Psoas muscle (tissue), 8 donors: Measurements from ENCODE around the gene SPAG16. TPM values are rescaled to one million over a fixed set of nuclear protein-coding genes. Genes with fewer than 3 reads are reported as not detected.

Experiments used
- ATAC-seq, 4 donors: fragments of 200-7000 bp; cut with Tn5 transposase; one replicate each; pipeline ENCODE4 v1.9.1; 2020; ENCODE audit warnings: moderate library complexity in 3 of 4, mild to moderate bottlenecking in 2 of 4
- DNase-seq, 2 donors: peaks; one replicate each; pipeline ENCODE4 v3.0.0-alpha.2; 2020
- H3K27ac ChIP-seq: fragments of 200-600 bp; one replicate; pipeline ENCODE4 v1.8.0; 2022
- H3K27me3 ChIP-seq, 3 donors: fragments of 200-600 bp in 1 of 3; one replicate each; pipeline versions ENCODE4 v1.6.1 to v1.8.0; 2013 to 2022; ENCODE audit warnings: low read length in 2 of 3, mild to moderate bottlenecking in 2 of 3, moderate library complexity in 1 of 3; ENCODE audit not compliant: insufficient read depth in 3 of 3
- H3K36me3 ChIP-seq, 2 donors: fragments of 200-600 bp in 1 of 2; one replicate each; pipeline versions ENCODE4 v1.6.1 to v1.8.0; 2013 to 2022; ENCODE audit warnings: low read depth in 1 of 2, mild to moderate bottlenecking in 1 of 2, moderate library complexity in 1 of 2; ENCODE audit not compliant: insufficient read depth in 1 of 2
- H3K4me1 ChIP-seq: fragments of 200-600 bp; one replicate; pipeline ENCODE4 v1.8.0; 2022
- H3K4me3 ChIP-seq: fragments of 200-600 bp; one replicate; pipeline ENCODE4 v1.8.0; 2022; ENCODE audit warnings: mild to moderate bottlenecking
- H3K9me3 ChIP-seq: fragments of 200-600 bp; one replicate; pipeline ENCODE4 v1.8.0; 2022
- WGBS, 3 donors: extraction: QIAGEN DNeasy Blood & Tissue Kit; methylation state at CpG; one replicate each; pipeline versions ENCODE4 v1.1.6 to v1.1.7; 2013; 5-methylcytosine and 5-hydroxymethylcytosine counted together
- intact Hi-C, 2 donors: fragments of 100-400 bp; cut with DNase I; formaldehyde crosslinking; loops; one replicate each; pipeline versions ENCODE4 v1.11.0 to v1.14.2; 2022
- polyA plus RNA-seq, 3 donors: library from polyadenylated mRNA; stranded (reverse); fragments of 200-250 nt; gene quantifications; one replicate each; pipeline ENCODE4 v1.2.3, GENCODE V29; 2013
- total RNA-seq, 4 donors: library from RNA; stranded (reverse); fragmentation: NEBNext Ultra II Directional in 2 of 4; extraction: Animal tissue kit (Norgen Biotek cat#: 25700) in 2 of 4; gene quantifications; one replicate each; pipeline versions ENCODE4 v1.2.1 to v1.2.4, GENCODE V29; 2021 to 2023
- TF ChIP-seq, protein P1 (sequence below): fragments of 200-600 bp; IDR thresholded peaks from one replicate; pipeline ENCODE4 v1.8.0; 2022; ENCODE audit warnings: antibody characterized with exemption
- donor health status: healthy with polysubstance abuse.
- donor health status: DM: no; HTN: no; CAD: no; lungs with moderate emphysema.
- donor health status: Bipolar disorder and iron deficiency.
- donor health status: healthy.
- donor health status: DM: yes; HTN: yes; CAD: no.
- donor health status: DM: no; HTN: no; CAD: no.
- donor health status: DM: no; HTN: no; CAD: no.
- donor health status: DM: yes; HTN: yes; CAD: no.

Gene SPAG16
- total and polyA plus RNA-seq, 7 donors = 1.6 to 8.7 (median 4.3) TPM

DNA sequence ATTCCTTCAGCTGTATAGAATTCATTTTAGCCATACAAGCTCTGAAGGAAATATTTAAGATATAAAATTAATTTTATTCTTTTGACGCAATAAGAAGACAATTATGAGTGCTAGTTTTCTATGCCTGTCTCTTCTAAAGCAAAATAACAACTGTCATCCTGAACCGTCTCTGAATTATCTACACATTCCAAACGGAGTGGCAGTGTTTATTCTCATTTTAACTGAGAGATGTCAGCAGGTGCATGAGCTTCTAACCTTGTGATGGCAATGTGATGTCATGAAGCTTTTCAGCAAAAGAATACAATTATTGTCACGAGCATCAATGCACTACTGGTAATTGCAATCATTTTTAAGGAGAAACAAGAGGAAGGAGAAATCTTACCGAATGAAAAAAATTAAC is 274.8 kb downstream of the SPAG16 start:
- intact Hi-C loops = no loop called here
- peaks cover 10% of the 10 kb centered on the region for H3K9me3 ChIP-seq

DNA sequence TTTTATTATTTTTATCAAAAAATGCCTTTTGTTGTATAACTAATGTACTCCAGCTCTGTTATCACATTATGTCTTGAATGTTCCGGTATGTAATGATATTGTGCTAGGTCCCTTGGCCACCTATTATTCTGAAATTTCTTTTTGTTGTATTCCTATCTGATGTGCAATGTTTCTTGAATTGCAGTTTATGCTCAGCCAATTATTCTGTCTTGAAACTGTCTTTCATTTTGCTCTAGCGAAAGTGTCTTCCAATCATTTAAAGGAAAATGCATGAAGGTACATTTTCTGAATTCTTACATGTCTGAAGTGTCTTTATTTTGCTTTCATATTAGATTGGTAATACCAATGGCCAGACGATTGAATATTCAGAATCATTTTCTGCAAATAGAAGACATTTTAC is 277.5 kb downstream of the SPAG16 start:
- Histone ChIP-seq H3K27me3 (no peaks in the 10 kb centered on the region), H3K4me3 (no peak overlapping the region), H3K9me3 (no peaks in the 10 kb centered on the region), H3K4me1 (no peaks in the 10 kb centered on the region), H3K27ac (no peak overlapping the region), H3K36me3 (no peaks in the 10 kb centered on the region)
- DNase-seq = no peak
- ATAC-seq = no peak
- 89 to 90% (median 89%) methylated on average over 3 of the region's 3 CpGs for WGBS, 3 donors
- TF ChIP-seq, protein P1, sequence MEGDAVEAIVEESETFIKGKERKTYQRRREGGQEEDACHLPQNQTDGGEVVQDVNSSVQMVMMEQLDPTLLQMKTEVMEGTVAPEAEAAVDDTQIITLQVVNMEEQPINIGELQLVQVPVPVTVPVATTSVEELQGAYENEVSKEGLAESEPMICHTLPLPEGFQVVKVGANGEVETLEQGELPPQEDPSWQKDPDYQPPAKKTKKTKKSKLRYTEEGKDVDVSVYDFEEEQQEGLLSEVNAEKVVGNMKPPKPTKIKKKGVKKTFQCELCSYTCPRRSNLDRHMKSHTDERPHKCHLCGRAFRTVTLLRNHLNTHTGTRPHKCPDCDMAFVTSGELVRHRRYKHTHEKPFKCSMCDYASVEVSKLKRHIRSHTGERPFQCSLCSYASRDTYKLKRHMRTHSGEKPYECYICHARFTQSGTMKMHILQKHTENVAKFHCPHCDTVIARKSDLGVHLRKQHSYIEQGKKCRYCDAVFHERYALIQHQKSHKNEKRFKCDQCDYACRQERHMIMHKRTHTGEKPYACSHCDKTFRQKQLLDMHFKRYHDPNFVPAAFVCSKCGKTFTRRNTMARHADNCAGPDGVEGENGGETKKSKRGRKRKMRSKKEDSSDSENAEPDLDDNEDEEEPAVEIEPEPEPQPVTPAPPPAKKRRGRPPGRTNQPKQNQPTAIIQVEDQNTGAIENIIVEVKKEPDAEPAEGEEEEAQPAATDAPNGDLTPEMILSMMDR = no peak
- intact Hi-C loops = no loop called here

More for the DNA sequence above, 274.8 kb downstream of the SPAG16 start:
- ATAC-seq (no peak), DNase-seq (no peak)
- Histone ChIP-seq H3K27me3 (no peaks in the 10 kb centered on the region), H3K36me3 (no peaks in the 10 kb centered on the region), H3K27ac (no peak overlapping the region), H3K4me1 (no peaks in the 10 kb centered on the region), H3K4me3 (no peak overlapping the region)
- 41 to 55% (median 43%) methylated on average over 5 of the region's 5 CpGs for WGBS, 3 donors
- TF ChIP-seq, protein P1 = no peak

DNA sequence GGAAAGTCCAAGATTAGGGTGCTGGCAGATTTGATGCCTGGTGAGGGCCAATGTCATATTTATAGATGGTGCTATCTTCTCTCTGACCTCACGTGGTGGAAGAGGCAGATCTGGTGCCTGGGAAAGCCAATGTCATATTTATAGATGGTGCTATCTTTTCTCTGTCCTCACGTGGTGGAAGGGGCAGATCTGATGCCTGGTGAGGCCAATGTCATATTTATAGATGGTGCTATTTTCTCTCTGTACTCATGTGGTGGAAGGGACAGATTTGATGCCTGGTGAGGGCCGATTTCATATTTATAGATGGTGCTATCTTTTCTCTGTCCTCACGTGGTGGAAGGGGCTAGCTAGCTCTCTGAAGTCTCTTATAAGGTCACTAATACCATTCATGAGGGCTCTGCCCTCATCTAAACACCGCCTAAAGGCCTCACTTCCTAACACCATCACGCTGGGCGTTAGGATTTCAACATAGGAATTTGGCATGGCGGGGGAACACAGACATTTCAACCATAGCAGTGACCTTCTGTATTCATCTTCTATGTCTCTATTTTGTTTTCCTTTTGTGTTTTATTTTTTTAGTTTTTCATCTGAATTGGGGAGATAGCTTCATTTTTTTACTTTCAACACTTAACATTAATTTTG is 278.4 kb downstream of the SPAG16 start:
- TF ChIP-seq, protein P1 = no peak
- Histone ChIP-seq H3K36me3 (no peaks in the 10 kb centered on the region), H3K4me3 (no peak overlapping the region), H3K27ac (no peak overlapping the region), H3K27me3 (no peaks in the 10 kb centered on the region), H3K4me1 (no peaks in the 10 kb centered on the region), H3K9me3 (no peaks in the 10 kb centered on the region)
- WGBS, 3 donors = 58 to 65% (median 60%) methylated on average over 8 of the region's 8 CpGs
- DNase-seq (no peak), ATAC-seq (no peak)
- intact Hi-C loops = no loop called here

DNA sequence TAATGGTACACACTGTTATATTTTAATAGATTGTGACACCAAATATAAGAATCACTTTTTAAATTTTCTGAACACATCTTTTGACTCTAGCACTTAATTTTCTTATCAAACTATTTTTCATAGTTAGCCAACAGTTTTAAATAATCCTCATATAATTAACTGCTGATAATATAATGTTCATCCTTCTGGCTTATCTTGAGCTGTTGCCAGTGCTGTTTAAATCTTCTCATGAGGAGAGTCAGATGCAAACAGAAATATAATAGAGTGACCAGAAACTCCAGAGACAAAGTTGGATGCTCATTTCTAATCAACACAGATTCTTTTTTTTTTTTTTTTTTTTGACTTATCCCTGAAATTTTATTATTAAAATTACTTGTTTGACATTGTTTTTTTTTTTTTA is 282.6 kb downstream of the SPAG16 start:
- H3K36me3 ChIP-seq = no peaks in the 10 kb centered on the region
- H3K27me3 ChIP-seq = no peaks in the 10 kb centered on the region
- no peak for DNase-seq
- no peak overlapping the region for H3K27ac ChIP-seq
- H3K9me3 ChIP-seq = no peaks in the 10 kb centered on the region
- H3K4me3 ChIP-seq = no peak overlapping the region
- TF ChIP-seq, protein P1 = no peak
- H3K4me1 ChIP-seq = no peaks in the 10 kb centered on the region
- intact Hi-C loops = no loop called here
- no peak for ATAC-seq

DNA sequence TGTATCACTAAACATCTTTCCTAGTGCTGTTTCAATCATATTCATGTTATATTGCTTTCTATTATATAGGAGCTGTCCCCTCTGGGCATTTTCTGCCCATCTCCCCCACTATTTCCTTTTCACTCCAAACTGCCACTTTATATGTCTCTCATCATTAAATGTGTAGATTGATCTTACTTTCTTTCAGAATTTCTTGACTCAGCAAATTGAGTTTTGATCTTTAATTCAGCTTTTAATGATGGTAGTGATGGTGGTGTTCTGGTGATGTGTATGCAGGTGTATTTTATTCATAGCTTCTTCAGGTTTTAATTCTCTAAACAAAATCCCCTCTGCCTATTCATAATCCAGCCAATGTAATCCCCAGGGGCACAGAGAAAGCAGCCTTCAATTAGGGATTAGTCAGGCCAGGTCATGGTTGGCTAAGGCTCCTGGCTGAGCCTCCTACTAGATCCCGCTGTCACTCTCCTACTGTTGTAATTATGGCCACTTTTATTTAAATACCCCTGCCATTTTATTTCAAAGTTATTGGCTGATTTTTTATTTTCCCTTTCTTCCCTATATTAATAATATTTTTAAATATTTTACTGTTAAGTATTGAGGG is 325.4 kb downstream of the SPAG16 start:
- intact Hi-C loops = no loop called here
- TF ChIP-seq, protein P1 = no peak
- ATAC-seq (no peak), DNase-seq (no peak)
- WGBS, 3 donors = 81 to 83% (median 81%) methylated on average over 1 of the region's 1 CpG
- Histone ChIP-seq H3K36me3 (no peaks in the 10 kb centered on the region), H3K27me3 (no peaks in the 10 kb centered on the region), H3K4me1 (no peaks in the 10 kb centered on the region), H3K4me3 (no peak overlapping the region), H3K9me3 (no peaks in the 10 kb centered on the region), H3K27ac (no peak overlapping the region)
